Astrocyte of the hippocampus (primary cell): Measurements from ENCODE around the gene VOPP1.

Experiments
- DNase-seq: peaks from one replicate; pipeline ENCODE4 v3.0.0; 2011; ENCODE audit warnings: low read depth, low spot score

The VOPP1 gene

DNA sequence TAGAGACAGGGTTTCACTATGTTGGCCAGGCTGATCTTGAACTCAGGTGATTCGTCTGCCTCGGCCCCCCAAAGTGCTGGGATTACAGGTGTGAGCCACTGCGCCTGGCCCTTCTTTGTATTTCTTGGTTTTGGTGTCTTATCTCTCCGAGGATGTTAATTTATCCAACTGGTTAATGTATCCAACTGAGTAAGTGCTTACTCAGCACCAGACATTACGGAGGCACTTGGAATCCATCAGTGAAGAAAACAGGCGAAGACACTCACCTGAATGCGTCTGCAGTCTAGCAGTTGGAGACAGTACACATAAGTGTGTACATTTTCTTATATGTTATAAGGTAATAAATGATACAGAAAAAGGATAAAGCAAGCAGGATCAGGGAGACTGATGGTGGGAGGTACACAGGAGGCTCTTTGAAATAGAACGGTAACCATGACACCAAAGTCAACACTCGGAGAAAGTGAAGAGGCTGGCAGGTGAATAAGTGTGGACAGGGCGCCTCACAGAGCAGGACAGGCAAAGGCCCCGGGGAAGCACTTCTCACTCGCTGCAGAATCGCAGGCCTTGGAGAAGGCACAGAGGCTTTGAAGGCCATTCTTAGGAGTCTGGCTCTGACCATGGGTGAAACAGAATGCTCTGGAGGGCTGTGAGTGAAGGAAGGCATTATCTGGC lies 134.1 kb downstream of the VOPP1 start:
- DNase-seq, result no peak

DNA sequence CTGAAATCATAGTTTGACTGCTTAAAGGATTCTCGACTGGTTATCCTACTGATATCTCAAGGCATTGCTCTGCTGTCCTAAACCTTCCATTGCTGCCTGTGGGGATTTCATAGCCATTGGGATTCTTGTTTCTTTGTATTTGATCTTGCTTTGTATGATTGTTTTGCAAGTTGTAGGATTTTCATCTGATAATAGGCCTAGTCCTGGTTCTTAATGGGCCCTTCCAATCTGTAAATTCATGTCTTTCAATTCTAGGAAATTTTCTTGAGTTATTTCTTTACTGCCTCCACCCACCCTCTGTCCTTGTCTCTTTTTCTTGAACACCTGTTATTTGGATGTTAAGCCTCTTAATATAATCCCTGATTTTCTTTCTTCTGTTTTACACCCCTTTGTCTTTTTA lies 134.9 kb downstream of the VOPP1 start:
- DNase-seq, result no peak

DNA sequence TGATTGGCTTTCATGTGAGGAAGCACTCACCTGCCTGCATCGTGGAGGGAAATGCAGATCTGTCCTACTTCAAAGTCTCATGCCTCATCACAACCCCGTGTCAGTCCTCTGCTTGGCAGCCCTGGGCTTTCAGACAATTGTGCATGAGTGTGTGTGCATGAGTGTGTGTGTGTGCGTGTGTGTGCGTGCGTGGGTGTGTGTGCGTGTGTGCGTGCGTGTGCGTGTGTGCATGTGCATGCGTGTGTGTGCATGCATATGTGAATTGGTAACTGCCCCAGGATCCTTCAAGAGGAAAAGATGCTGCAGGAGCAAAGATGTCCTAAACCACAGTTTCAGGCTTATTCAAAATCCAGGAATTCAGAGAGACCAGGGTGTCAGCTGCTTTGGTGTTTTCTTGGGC lies 135.8 kb downstream of the VOPP1 start:
- DNase-seq, result no peak

DNA sequence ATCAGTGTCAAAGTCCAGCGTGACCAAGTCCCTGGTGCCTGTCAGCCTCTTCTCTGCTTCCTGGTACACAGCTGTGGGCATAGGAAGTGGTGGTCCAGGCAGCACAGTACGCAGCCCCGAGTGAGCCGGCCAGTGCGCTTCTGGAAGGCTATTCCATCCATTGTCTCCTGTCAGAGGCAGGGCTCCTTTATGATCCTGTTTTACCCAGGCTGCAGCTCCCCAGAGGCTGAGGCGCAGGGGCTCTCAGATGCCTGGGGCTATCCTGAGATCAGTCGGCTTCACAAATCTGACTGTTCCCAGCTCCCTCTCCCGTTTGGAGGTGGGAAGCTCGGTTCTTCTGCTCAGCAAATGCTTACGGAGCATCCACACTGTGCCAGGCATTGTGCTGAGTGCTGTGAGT lies 136.8 kb downstream of the VOPP1 start:
- no peak for DNase-seq

DNA sequence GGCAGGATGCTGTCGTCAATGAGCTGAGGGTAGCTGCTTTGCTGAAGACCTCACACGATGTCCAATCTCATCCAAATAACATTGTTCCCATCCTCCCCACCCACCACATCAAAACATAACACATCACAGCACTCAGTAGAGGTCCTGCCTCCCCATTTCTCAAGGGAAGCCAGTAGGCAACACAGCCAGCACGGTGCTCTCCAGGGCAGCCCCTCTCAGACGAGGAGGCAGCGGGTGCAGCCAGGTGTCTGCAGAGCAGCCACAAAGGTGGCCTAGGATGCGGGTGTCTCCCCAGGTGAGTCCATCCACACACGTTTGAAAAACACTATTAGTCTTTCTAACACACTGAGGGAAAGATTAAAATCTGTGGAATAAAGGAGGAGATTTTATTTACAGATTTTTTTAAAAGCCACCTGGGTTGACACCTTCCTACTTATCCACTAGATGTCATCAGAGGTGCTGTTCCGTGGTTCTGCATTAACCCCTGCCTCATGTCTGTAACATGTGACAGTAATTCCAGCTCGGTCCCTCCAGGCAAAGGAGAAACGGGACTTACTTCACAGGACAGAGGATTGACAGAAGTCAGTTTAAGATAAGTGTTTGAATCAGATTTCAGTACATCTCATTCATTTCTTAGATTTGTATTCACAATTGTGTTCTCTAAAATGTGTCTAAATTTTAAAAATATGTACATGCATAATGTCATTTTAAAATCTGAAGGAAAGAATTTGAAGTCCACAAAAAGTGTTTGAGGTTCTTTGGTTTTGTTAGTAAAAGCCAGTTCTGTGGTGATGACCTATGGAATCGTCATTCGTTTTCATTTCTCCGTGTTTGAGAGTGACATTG lies 139.1 kb downstream of the VOPP1 start:
- peak; percentile 69 for DNase-seq

DNA sequence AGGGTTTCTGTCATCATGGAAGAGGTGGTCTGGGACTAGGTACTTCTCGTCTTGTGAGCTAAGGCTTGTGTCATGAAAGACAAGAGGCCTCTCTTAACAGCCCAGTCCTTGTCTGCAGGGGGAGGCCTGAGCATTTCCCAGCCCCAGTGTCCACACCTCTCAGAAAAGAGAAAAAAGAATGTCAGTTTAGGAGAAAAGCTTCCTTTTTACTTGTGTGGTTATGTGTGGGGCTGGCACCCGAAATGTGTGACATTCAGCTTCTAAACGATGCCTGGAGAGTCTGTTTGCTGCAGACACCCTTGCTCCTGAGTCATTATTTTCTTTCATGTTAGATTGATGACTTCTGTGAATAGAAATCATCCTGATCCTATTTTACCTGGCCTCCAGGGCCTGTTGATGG lies 139.8 kb downstream of the VOPP1 start:
- no peak for DNase-seq

DNA sequence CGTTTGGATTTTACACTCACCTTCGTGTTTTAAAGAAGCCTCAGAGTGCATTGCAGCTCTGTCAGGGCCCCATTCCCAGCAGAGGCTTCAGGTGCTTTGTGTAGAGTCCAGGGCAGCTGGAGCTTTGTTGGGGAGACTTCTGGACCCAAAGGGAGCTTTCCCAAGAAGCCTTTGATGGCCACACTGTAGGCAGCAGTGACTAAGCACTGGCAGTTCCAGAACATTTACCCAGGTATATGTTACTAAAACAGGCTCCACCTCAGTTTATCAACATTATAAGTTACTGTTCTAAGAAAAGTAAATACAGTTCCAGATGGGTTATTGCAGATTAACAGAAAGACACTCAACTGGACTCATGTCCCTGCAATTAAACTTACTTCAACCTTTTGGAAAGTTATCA lies 140.4 kb downstream of the VOPP1 start:
- no peak for DNase-seq

DNA sequence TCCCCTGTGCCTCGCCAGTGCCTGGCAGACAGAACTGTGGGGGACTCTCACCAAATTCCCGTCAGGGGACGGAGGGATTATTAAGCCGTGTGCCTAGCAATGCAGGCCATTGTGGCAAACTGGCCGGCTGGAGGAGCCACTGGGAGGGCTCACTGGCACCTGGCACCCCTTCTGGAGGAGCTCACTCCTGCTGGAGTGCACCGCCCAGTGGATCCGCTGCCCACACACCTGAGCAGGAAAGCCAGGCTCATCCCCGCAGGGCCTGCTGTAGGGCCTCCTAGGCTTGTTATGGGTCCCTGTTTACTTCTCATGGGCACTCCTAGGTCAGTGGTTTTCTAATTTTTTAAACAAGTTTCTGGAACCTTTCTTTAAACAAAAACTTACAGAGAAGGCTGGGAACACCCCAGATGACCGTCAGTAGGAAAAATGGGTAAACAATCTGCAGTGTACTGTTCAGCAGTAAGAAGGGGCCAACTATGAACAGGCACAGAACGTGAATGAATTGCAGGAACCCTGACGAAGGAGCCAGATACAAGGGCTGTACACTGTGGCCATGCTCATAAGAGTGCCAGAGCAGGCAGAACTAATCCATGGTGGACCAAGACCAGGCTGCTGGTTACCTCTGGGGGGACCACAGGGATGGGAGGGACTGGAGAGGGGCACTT lies 142.3 kb downstream of the VOPP1 start:
- no peak for DNase-seq

DNA sequence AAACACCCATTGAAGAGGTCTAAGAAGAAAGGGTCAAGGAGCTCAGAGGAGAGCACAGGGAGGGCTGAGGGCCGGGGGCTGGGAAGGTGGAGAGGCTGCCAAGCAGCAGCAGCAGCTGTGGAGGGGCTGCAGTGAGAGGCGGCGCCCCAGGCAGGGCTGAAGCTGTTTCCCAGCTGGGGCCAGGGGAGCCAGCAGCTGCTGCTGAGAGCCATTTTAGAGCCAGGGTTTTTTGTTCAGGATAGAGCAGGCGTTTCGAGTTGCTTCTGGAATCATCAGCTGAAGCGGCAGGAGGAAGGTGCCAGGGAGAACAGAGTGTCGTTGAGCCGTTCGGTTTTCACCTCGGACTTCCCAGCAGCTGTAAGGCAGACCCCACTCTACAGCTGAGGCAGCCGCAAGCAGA lies 144.5 kb downstream of the VOPP1 start:
- DNase-seq, result no peak

DNA sequence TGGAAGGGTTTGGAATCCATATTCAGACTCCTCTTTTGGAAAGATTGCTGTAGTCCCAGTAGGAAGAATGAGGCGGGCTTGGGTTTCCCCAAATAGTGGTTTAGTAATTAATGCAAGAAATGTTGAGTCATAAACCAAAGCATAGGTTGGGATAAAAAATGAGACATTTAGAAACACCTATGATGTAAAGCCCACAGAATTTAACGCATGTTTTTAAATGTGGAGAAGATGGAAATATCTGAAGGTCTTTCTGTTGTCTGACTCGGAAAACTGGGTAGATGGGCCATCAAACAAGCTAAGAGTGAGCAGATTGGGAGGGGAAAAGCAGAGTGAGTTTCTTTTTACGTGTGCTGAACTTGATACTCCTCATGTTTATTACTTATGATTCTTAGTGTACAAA lies 145.0 kb downstream of the VOPP1 start:
- DNase-seq, result peak; percentile 37

DNA sequence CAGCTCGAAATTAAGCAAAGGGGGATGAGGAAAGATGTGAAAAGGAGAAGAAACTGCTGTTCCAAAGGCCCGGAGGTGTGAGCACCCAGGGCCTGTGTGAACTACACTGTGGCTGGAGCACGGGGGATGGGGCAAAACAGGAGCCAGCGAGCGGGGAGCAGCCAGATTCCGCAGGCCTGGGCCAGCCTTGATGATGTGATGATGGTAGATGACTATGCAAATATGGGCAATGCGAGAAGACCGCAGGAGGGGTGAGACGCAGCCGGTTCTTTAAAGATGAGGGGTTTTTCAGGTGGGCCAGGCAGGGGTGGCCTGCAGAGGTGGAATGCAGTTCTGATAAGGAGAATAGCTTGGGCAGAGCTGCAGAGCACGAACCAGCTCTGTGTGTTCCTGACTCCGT lies 145.6 kb downstream of the VOPP1 start:
- DNase-seq, result no peak

DNA sequence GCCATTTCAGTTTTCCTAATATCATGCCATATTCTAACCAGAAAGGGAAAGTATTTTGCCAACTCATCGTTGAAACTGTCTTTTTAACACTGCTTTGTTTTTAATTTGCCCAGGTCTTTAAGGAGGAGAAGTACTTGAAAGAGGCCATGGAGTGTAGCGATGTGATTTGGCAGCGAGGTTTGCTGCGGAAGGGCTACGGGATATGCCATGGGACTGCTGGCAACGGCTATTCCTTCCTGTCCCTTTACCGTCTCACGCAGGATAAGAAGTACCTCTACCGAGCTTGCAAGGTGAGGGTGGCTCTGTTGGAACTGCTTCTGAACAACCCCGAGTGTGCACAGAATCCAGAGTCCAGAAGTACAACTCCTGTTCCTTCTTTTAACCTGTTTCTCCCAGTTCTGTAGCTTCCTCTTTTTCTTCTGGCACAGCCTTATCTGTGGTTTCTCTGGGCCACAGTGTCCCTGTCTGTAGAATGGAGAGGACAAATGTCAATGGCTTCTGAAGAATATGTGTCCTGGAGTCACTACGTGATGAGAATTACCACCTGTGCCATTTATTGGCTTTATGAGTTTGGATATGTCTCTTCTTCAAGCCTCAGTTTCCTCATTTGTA lies 147.1 kb downstream of the VOPP1 start:
- DNase-seq, result no peak

DNA sequence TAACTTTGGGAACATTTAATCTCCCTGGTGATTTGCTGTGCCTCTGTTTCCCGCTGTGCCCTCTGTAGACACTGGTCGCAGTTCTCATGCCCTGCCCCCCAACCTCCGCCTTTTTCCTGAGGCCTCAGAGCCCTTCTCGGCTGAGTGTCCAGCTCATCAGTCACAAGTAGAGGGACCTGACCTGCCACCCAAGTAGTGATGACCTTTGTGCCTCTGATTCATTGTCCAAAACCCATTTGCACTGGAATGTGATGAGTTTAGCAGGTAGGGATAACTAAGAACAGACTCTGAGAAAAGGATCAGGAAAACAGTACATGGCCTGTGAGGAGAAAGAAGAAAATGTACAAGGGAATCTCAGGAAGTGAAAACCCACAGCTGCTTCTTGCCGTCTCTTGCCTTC lies 148.4 kb downstream of the VOPP1 start:
- no peak for DNase-seq

DNA sequence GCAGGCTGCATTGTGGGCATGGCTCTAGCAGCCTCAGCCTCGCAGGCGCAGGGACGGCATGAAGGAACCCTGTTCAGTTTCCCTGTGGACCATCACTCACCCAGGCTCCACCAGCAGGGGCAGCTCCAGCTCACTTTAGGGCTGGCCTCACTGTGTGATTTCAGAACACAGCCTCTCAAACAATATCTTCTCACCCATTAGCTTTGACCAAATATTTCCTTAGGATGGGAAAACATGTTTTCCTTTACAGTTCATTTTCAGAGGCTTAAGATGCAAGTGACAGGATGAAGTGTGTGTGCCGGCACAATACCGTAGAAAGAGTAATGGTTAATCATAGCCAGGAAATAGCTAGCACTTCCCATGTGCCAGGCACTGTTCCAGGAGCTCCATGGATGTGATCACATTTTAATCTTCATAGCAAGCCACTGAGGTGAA lies 149.0 kb downstream of the VOPP1 start:
- DNase-seq, result peak; percentile 28
